ENCODE data around the gene RASSF7.

Gene RASSF7

DNA sequence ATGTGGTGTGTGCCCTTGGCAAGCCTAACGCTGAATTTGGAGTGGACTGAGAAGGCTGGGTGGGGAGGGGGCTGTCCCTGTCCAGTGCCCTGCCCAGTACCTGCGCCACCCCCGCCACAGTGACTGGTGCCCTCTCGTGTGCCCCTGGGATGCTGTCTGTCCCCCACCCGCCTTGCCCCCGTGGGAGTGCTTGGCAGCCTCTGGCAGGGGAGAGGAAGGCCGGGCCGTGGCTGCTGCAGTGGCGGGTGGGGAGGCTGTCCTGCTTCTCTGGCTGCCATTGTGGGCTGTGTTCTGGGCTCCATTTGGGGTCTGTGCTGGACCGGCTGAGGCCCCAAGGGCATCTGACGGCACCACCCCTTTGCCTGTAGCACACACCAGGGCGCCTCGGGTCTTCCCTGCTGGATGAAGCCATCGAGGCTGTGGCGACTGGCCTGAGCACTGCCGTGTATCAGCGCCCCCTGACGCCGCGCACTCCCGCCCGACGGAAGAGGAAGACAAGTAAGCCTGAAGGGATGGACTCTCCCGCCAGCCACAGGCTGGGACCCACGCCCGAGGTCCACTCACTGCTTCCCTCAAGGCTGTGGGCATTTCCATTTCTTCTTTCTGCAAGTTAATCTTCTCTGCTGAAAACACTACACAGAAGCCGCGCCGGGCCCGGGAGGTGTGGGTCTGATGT lies 37.4 kb downstream of the RASSF7 start:
- no peak for TF ChIP-seq POLR2A (IDR thresholded peaks at IDR 0.05; ENCODE audit: low read depth, low read length)
- no peak for TF ChIP-seq TAF1 (IDR thresholded peaks at IDR 0.05; ENCODE audit: borderline replicate concordance, low read depth, low read length)
- TF ChIP-seq POLR2AphosphoS5 (IDR thresholded peaks at IDR 0.05; ENCODE audit: low read depth, low read length), result no peak
- FAIRE-seq, result no peak
- no peak for DNase-seq (ENCODE audit: insufficient read length)

DNA sequence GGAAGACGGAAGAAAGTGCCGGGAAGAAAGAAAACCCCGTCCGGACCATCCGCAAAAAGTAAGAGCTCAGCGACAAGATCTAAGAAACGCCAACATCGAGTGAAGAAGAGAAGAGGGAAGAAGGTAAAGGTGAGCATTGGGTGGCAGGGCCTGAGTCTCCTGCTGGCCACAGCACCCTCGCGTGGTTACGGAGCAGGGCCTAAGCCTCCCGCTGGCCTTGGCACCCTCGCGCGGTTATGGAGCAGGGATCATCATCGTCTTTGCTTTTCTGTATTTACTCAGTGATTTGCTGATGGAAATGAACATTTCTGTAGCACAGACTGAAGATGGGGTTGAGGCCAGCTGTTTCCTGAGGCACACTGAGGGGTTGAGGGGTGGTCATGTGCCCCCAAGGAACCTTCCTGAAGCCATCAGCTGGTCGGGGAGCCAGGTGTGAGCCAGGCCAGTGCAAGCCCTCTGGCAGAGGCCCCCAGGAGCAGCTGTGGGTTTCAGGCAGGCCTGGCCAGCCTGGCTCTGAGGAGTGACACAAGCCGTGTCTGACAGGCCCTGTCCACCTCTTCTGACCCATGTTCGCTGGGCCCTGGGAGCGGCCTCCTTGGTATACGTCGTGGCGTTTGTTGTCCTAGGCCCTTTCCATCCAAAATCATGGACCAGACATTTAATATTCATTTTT lies 40.9 kb downstream of the RASSF7 start:
- TF ChIP-seq POLR2AphosphoS5 (IDR thresholded peaks at IDR 0.05; ENCODE audit: low read depth, low read length) (0 out of 2 replicates have a peak, but pooled peaks have one; percentile 26), POLR2A (IDR thresholded peaks at IDR 0.05; ENCODE audit: low read depth, low read length) (no peak), TAF1 (IDR thresholded peaks at IDR 0.05; ENCODE audit: borderline replicate concordance, low read depth, low read length) (no peak)
- DNase-seq (ENCODE audit: insufficient read length), result no peak
- no peak for FAIRE-seq

DNA sequence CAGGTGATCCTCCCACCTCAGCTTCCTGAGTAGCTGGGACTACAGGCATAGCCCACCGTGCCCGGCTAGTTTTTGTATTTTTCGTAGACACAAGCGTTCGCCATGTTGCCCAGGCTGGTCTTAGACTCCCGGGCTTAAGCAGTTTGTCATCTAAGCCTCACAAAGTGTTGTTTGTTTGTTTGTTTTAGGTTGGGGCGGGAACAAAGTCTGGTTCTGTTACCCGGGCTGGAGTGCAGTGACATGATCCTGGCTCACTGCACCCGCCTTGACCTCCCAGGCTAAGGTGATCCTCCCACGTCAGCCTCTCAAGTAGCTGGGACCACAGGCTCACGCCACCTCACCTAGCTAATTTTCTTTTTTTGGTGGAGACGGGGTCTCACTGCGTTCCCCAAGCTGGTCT lies 42.4 kb downstream of the RASSF7 start:
- FAIRE-seq, result no peak
- DNase-seq (ENCODE audit: insufficient read length), result no peak
- no peak for TF ChIP-seq POLR2A (IDR thresholded peaks at IDR 0.05; ENCODE audit: low read depth, low read length)
- no peak for TF ChIP-seq TAF1 (IDR thresholded peaks at IDR 0.05; ENCODE audit: borderline replicate concordance, low read depth, low read length)
- no peak for TF ChIP-seq POLR2AphosphoS5 (IDR thresholded peaks at IDR 0.05; ENCODE audit: low read depth, low read length)

GRCh38 chr11:605286-606129 lies 44.7 kb downstream of the RASSF7 start:
- no peak for DNase-seq (ENCODE audit: insufficient read length)
- no peak for FAIRE-seq
- TF ChIP-seq POLR2AphosphoS5 (IDR thresholded peaks at IDR 0.05; ENCODE audit: low read depth, low read length) (no peak), POLR2A (IDR thresholded peaks at IDR 0.05; ENCODE audit: low read depth, low read length) (no peak), TAF1 (IDR thresholded peaks at IDR 0.05; ENCODE audit: borderline replicate concordance, low read depth, low read length) (no peak)

- TF ChIP-seq POLR2A (IDR thresholded peaks at IDR 0.05; ENCODE audit: low read depth, low read length), result no peak
- no peak for TF ChIP-seq POLR2AphosphoS5 (IDR thresholded peaks at IDR 0.05; ENCODE audit: low read depth, low read length)
- TF ChIP-seq TAF1 (IDR thresholded peaks at IDR 0.05; ENCODE audit: borderline replicate concordance, low read depth, low read length), result no peak
- no peak for DNase-seq (ENCODE audit: insufficient read length)
- no peak for FAIRE-seq
Observed at GRCh38 chr11:606245-606644, 45.5 kb downstream of the RASSF7 start.

GRCh38 chr11:607020-607780 lies 46.4 kb downstream of the RASSF7 start:
- DNase-seq (ENCODE audit: insufficient read length) (no peak), FAIRE-seq (no peak)
- TF ChIP-seq TAF1 (IDR thresholded peaks at IDR 0.05; ENCODE audit: borderline replicate concordance, low read depth, low read length) (no peak), POLR2A (IDR thresholded peaks at IDR 0.05; ENCODE audit: low read depth, low read length) (no peak), POLR2AphosphoS5 (IDR thresholded peaks at IDR 0.05; ENCODE audit: low read depth, low read length) (no peak)

- no peak for FAIRE-seq
Observed at GRCh38 chr11:607971-608659, 47.3 kb downstream of the RASSF7 start.

GRCh38 chr11:608791-609251 lies 48.1 kb downstream of the RASSF7 start:
- TF ChIP-seq POLR2A (IDR thresholded peaks at IDR 0.05; ENCODE audit: low read depth, low read length) (no peak), TAF1 (IDR thresholded peaks at IDR 0.05; ENCODE audit: borderline replicate concordance, low read depth, low read length) (no peak), POLR2AphosphoS5 (IDR thresholded peaks at IDR 0.05; ENCODE audit: low read depth, low read length) (no peak)
- FAIRE-seq (no peak), DNase-seq (ENCODE audit: insufficient read length) (no peak)

More at GRCh38 chr11:607971-608659, 47.3 kb downstream of the RASSF7 start:
- no peak for TF ChIP-seq TAF1 (IDR thresholded peaks at IDR 0.05; ENCODE audit: borderline replicate concordance, low read depth, low read length)
- no peak for TF ChIP-seq POLR2AphosphoS5 (IDR thresholded peaks at IDR 0.05; ENCODE audit: low read depth, low read length)
- peak; percentile 11; the same call in 1 of the 2 replicates for TF ChIP-seq POLR2A (IDR thresholded peaks at IDR 0.05; ENCODE audit: low read depth, low read length)
- DNase-seq (ENCODE audit: insufficient read length), result no peak

GRCh38 chr11:609341-609811 lies 48.6 kb downstream of the RASSF7 start:
- no peak for TF ChIP-seq POLR2A (IDR thresholded peaks at IDR 0.05; ENCODE audit: low read depth, low read length)
- TF ChIP-seq POLR2AphosphoS5 (IDR thresholded peaks at IDR 0.05; ENCODE audit: low read depth, low read length), result no peak
- TF ChIP-seq TAF1 (IDR thresholded peaks at IDR 0.05; ENCODE audit: borderline replicate concordance, low read depth, low read length), result no peak
- DNase-seq (ENCODE audit: insufficient read length) (no peak), FAIRE-seq (no peak)

- DNase-seq (ENCODE audit: insufficient read length) (no peak), FAIRE-seq (no peak)
- no peak; the same call in 1 of the 2 replicates for TF ChIP-seq POLR2A (IDR thresholded peaks at IDR 0.05; ENCODE audit: low read depth, low read length)
- no peak for TF ChIP-seq POLR2AphosphoS5 (IDR thresholded peaks at IDR 0.05; ENCODE audit: low read depth, low read length)
- TF ChIP-seq TAF1 (IDR thresholded peaks at IDR 0.05; ENCODE audit: borderline replicate concordance, low read depth, low read length), result no peak
Observed at GRCh38 chr11:610146-610801, 49.5 kb downstream of the RASSF7 start.

Data from GM12892 (cell line).